PC-9 (cell line): Measurements from ENCODE around the gene SEL1L3. TPM values are rescaled to one million over a fixed set of nuclear protein-coding genes. Genes with fewer than 3 reads are reported as not detected.

Source experiments
- BruUV-seq: library from RNA; stranded (reverse); fragments of 400-500 nt; replicated peaks from 2 replicates; lab custom pipeline; 2021; lab: Mats Ljungman, UMichigan
- CTCF ChIA-PET: fragments of 300-600 bp; sonication (Branson Sonifier 250); formaldehyde crosslinking; loops from one replicate; lab custom pipeline; 2022; ENCODE audit warnings: antibody characterized with exemption; lab: Charles Lee
- POLR2A ChIA-PET: fragments of 300-600 bp; sonication (Branson Sonifier 250); formaldehyde crosslinking; loops from one replicate; lab custom pipeline; 2022; ENCODE audit warnings: antibody characterized with exemption; ENCODE audit not compliant: unreplicated experiment; lab: Charles Lee
- DNase-seq, 2 experiments: peaks; one replicate each; pipeline versions ENCODE4 v3.0.0 to v3.0.0-alpha.2; 2015 to 2022; ENCODE audit warnings: mixed read lengths in 1 of 2
- H2AFZ ChIP-seq: fragments of 200-600 bp; sonication (generic); 2 replicates; pipeline ENCODE4 v1.8.1; 2017; ENCODE audit warnings: antibody characterized with exemption
- H3F3A ChIP-seq: fragments of 200-600 bp; sonication (generic); 2 replicates; pipeline ENCODE4 v1.8.1; 2017; ENCODE audit warnings: antibody characterized with exemption, mild to moderate bottlenecking, low read depth; ENCODE audit not compliant: insufficient read depth
- H3K27ac ChIP-seq: fragments of 200-600 bp; sonication (generic); 2 replicates; pipeline ENCODE4 v1.6.1; 2016; ENCODE audit warnings: mixed run types
- H3K27me3 ChIP-seq: fragments of 200-600 bp; sonication (generic); 2 replicates; pipeline ENCODE4 v1.6.1; 2016; ENCODE audit warnings: low read depth, mixed run types; ENCODE audit not compliant: insufficient read depth
- H3K36me3 ChIP-seq: fragments of 200-600 bp; sonication (generic); 2 replicates; pipeline ENCODE4 v1.6.1; 2016; ENCODE audit warnings: low read depth, mixed run types
- H3K4me1 ChIP-seq: fragments of 200-600 bp; sonication (generic); replicated peaks from 2 replicates; pipeline ENCODE4 v1.6.1; 2016; ENCODE audit warnings: mixed run types; ENCODE audit not compliant: insufficient read depth
- H3K4me2 ChIP-seq: fragments of 200-600 bp; sonication (generic); 2 replicates; pipeline ENCODE4 v1.6.1; 2017; ENCODE audit warnings: mixed run types
- H3K4me3 ChIP-seq: fragments of 200-600 bp; sonication (generic); 2 replicates; pipeline ENCODE4 v1.6.1; 2016; ENCODE audit warnings: mixed run types
- H3K79me2 ChIP-seq: fragments of 200-600 bp; sonication (generic); 2 replicates; pipeline ENCODE4 v1.6.1; 2017; ENCODE audit warnings: low read depth, mixed run types
- H3K9me2 ChIP-seq: fragments of 200-600 bp; sonication (generic); 2 replicates; pipeline ENCODE4 v1.8.1; 2017; ENCODE audit warnings: mild to moderate bottlenecking; ENCODE audit not compliant: insufficient read depth
- H3K9me3 ChIP-seq: fragments of 200-600 bp; sonication (generic); 2 replicates; pipeline ENCODE4 v1.8.1; 2016; ENCODE audit warnings: low read depth; ENCODE audit not compliant: insufficient read depth
- H4K20me1 ChIP-seq: fragments of 200-600 bp; sonication (generic); 2 replicates; pipeline ENCODE4 v1.8.1; 2017; ENCODE audit not compliant: insufficient read depth
- CTCF ChIP-seq: fragments of 200-600 bp; sonication (generic); conservative IDR thresholded peaks from 2 replicates; pipeline ENCODE4 v1.6.1; 2017; ENCODE audit warnings: mixed run types, antibody characterized with exemption, mild to moderate bottlenecking, moderate library complexity
- EZH2 ChIP-seq: fragments of 200-600 bp; sonication (generic); IDR thresholded peaks from 2 replicates; pipeline ENCODE4 v1.8.0; 2017; ENCODE audit warnings: antibody characterized with exemption, low read depth
- intact Hi-C: fragments of 100-400 bp; cut with micrococcal nuclease; formaldehyde crosslinking; loops from one replicate; pipeline ENCODE4 v1.10.0; 2022; ENCODE audit not compliant: unreplicated experiment
- total RNA-seq: library from RNA; stranded (reverse); gene quantifications from 2 replicates; pipeline ENCODE4 v1.2.3, GENCODE V29; 2021

The SEL1L3 gene
- total RNA-seq, 1 experiment from 2014 or later, result 79.2 TPM

- no TSS peak for BruUV-seq
- Histone ChIP-seq H3K27me3 (no peaks in the 10 kb centered on the region), H3K36me3 (no peaks in the 10 kb centered on the region), H3F3A (peaks cover 9% of the 10 kb centered on the region; the same call in 1 of the 2 replicates), H3K4me3 (no peak overlapping the region), H3K79me2 (peaks cover 33% of the 10 kb centered on the region), H3K4me2 (no peak overlapping the region), H3K4me1 (peaks cover 14% of the 10 kb centered on the region), H3K9me3 (no peaks in the 10 kb centered on the region), H2AFZ (no peak overlapping the region), H4K20me1 (peaks cover 5% of the 10 kb centered on the region; the same call in 1 of the 2 replicates), H3K27ac (no peak overlapping the region), H3K9me2 (no peaks in the 10 kb centered on the region)
- intact Hi-C loops, result no loop called here
- TF ChIP-seq CTCF (no peak), EZH2 (no peak)
- POLR2A ChIA-PET, result interaction anchor here (0.7 kb wide), 1 partner anchor 9 kb away, joined by 4 read pairs; no protein-coding TSS in a partner anchor
- CTCF ChIA-PET, result no interaction called here
- DNase-seq, result no peak
Measured at GRCh38 chr4:25857851-25858400, 4.9 kb downstream of the SEL1L3 start.

DNA sequence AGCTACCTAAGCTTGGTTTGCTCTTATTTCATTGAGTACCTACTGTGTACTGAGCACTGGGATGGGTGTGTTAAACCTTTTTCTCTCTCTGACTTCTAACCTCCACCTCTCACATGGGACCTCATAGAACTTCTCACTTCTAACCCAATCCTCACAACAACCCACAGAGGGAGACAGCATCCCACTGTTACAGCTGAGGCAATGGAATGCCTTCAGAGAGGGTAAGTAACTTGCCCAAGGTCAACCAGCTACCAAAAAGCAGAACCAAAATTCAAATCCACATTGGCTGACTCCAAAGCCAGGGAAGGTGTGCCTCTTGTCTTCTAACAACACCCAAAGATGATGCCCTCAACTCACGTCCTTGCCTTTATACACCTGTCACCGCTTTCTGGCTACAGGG, 5.4 kb downstream of the SEL1L3 start:
- Histone ChIP-seq H3K27me3 (no peaks in the 10 kb centered on the region), H3K9me3 (no peaks in the 10 kb centered on the region), H4K20me1 (peaks cover 5% of the 10 kb centered on the region; the same call in 1 of the 2 replicates), H3K4me2 (no peak overlapping the region), H2AFZ (no peak overlapping the region), H3K4me1 (peaks cover 14% of the 10 kb centered on the region), H3K9me2 (no peaks in the 10 kb centered on the region), H3K27ac (no peak overlapping the region), H3F3A (peaks cover 9% of the 10 kb centered on the region; the same call in 1 of the 2 replicates), H3K36me3 (no peaks in the 10 kb centered on the region), H3K4me3 (no peak overlapping the region), H3K79me2 (peaks cover 33% of the 10 kb centered on the region)
- intact Hi-C loops, result no loop called here
- TF ChIP-seq CTCF, result no peak
- no peak for TF ChIP-seq EZH2
- ChIA-PET CTCF (no interaction called here), POLR2A (no interaction called here)
- BruUV-seq, result no TSS peak
- no peak for DNase-seq

GRCh38 chr4:25856756-25857155, 6.0 kb downstream of the SEL1L3 start:
- intact Hi-C loops, result no loop called here
- H3K36me3 ChIP-seq, result no peaks in the 10 kb centered on the region
- no peaks in the 10 kb centered on the region for H3K9me2 ChIP-seq
- ChIA-PET CTCF (no interaction called here), POLR2A (no interaction called here)
- no peak for TF ChIP-seq CTCF
- TF ChIP-seq EZH2, result no peak
- H3K4me1 ChIP-seq, result peaks cover 14% of the 10 kb centered on the region
- H3K4me2 ChIP-seq, result no peak overlapping the region
- no peaks in the 10 kb centered on the region for H3K27me3 ChIP-seq
- peaks cover 36% of the 10 kb centered on the region for H3K79me2 ChIP-seq
- no peaks in the 10 kb centered on the region for H3K9me3 ChIP-seq
- peaks cover 9% of the 10 kb centered on the region; the same call in 1 of the 2 replicates for H3F3A ChIP-seq
- no peak for DNase-seq
- H4K20me1 ChIP-seq, result peaks cover 5% of the 10 kb centered on the region; the same call in 1 of the 2 replicates
- H3K27ac ChIP-seq, result no peak overlapping the region
- BruUV-seq, result no TSS peak
- H3K4me3 ChIP-seq, result no peak overlapping the region
- H2AFZ ChIP-seq, result no peak overlapping the region
